Measurements from ENCODE around the gene SMARCAD1.
"Not testable (repeated sequence)": the region's sequence is repeated elsewhere in the genome, so short reads cannot be mapped to it uniquely, and the experiment has no call there.

SMARCAD1 gene

DNA sequence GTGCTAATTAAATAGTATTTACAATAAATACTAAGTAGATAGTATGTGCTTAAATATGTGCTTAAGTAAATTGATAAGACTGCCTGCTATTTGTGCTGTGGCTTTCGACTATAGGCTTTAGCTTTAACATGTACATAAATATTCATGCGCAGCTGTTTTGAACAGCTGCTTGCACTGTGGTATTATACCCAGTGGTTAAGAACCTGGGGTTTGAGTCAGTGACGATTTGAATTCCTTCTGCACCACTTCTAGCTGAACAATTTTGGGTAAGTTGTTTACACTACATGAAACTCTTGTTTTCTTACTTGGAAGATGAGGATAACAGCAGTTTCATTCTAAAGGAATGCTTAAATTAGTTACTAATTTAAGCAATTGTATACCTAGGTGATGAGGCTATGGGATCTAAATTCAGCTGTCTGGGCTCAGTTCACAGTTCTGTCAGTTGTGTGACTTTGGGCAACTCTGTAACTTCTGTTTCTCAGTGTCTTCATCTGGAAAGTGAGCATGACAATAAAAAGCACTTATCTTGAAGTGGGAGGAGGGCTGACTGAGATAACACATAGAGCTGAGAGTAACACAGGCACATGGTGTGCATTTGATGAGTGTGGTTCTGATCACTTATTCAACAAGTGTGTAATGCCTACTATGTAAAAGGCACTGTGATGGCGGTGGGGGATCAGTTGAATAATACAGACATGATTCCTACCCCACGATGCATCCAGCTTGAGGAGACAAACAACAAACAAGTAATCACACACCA is 98.0 kb downstream of the SMARCAD1 start:
- Histone ChIP-seq H3K4me2 (ENCODE audit: low read length) (no peak overlapping the region), H3K9ac (ENCODE audit: low read length) (no peak overlapping the region), H4K91ac (ENCODE audit: low read depth, low read length) (no peak overlapping the region)

DNA sequence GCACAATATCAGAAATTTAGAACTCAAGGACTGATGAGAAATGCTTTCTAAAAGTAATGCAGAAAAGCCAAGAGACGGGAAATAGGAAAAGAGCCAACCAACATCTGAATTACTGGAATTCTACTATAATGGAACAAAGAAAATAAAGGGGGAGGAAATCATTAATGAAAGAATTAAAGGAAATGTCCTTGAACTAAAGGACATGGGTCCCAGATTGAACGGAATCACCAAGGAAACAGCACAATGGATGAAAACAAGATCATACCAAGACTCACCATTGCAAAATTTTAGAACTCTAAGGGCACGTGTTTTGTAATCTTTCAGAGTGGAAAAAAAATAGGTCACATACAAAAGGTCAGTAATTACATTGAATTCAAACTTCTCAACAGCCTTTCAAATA is 99.0 kb downstream of the SMARCAD1 start:
- Histone ChIP-seq H3K14ac (ENCODE audit: low read length) (no peak overlapping the region), H2BK120ac (ENCODE audit: insufficient read depth, low read length, poor library complexity) (no peak overlapping the region), H3K4ac (ENCODE audit: low read depth, low read length) (no peak overlapping the region), H4K8ac (ENCODE audit: low read depth, low read length) (no peak overlapping the region), H3K27ac (ENCODE audit: low read depth, low read length) (no peak overlapping the region), H2BK12ac (ENCODE audit: low read length) (no peak overlapping the region), H3K36me3 (ENCODE audit: control insufficient read depth in 1 of 2, insufficient read depth in 2 of 2, low read length in 2 of 2) (no peaks in the 10 kb centered on the region), H3K18ac (ENCODE audit: low read length) (no peak overlapping the region), H2BK5ac (ENCODE audit: low read depth, low read length, poor library complexity) (no peak overlapping the region), H4K12ac (ENCODE audit: low read depth, low read length) (no peak overlapping the region), H3K23ac (ENCODE audit: low read length) (no peak overlapping the region), H3K79me2 (ENCODE audit: control insufficient read depth, insufficient read depth, low read length, poor library complexity) (no peaks in the 10 kb centered on the region), H3K27me3 (ENCODE audit: insufficient read depth, low read length) (no peaks in the 10 kb centered on the region), H3K4me1 (ENCODE audit: control insufficient read depth in 1 of 2, insufficient read depth in 2 of 2, low read length in 2 of 2) (no peaks in the 10 kb centered on the region), H3K4me3 (ENCODE audit: low read depth, low read length) (no peak overlapping the region), H3K79me1 (ENCODE audit: low read length) (no peaks in the 10 kb centered on the region), H3K9me3 (ENCODE audit: insufficient read depth, low read depth, low read length) (no peaks in the 10 kb centered on the region), H3K9ac (ENCODE audit: low read length) (no peak overlapping the region), H2AFZ (ENCODE audit: insufficient read depth, low read length, poor library complexity) (no peak overlapping the region), H3K4me2 (ENCODE audit: low read length) (no peak overlapping the region), H2AK5ac (ENCODE audit: low read length) (no peak overlapping the region), H4K91ac (ENCODE audit: low read depth, low read length) (no peak overlapping the region)
- no CpG with 5 or more reads among the region's 3 CpGs for WGBS (ENCODE audit: extremely low coverage, insufficient coverage, insufficient read length)
- DNase-seq: peak in 1 of 2 donors; percentile 43

More for the DNA sequence above, 98.0 kb downstream of the SMARCAD1 start:
- Histone ChIP-seq H3K79me2 (ENCODE audit: control insufficient read depth, insufficient read depth, low read length, poor library complexity) (no peaks in the 10 kb centered on the region), H2BK5ac (ENCODE audit: low read depth, low read length, poor library complexity) (no peak overlapping the region), H3K4ac (ENCODE audit: low read depth, low read length) (no peak overlapping the region), H3K14ac (ENCODE audit: low read length) (no peak overlapping the region), H3K4me1 (ENCODE audit: control insufficient read depth in 1 of 2, insufficient read depth in 2 of 2, low read length in 2 of 2) (no peaks in the 10 kb centered on the region), H2BK120ac (ENCODE audit: insufficient read depth, low read length, poor library complexity) (no peak overlapping the region), H3K36me3 (ENCODE audit: control insufficient read depth in 1 of 2, insufficient read depth in 2 of 2, low read length in 2 of 2) (no peaks in the 10 kb centered on the region), H3K27ac (ENCODE audit: low read depth, low read length) (no peak overlapping the region), H3K23ac (ENCODE audit: low read length) (no peak overlapping the region), H3K27me3 (ENCODE audit: insufficient read depth, low read length) (no peaks in the 10 kb centered on the region), H3K4me3 (ENCODE audit: low read depth, low read length) (no peak overlapping the region), H2AFZ (ENCODE audit: insufficient read depth, low read length, poor library complexity) (no peak overlapping the region), H2BK12ac (ENCODE audit: low read length) (no peak overlapping the region), H4K8ac (ENCODE audit: low read depth, low read length) (no peak overlapping the region), H3K9me3 (ENCODE audit: insufficient read depth, low read depth, low read length) (no peaks in the 10 kb centered on the region), H3K18ac (ENCODE audit: low read length) (no peak overlapping the region), H4K12ac (ENCODE audit: low read depth, low read length) (no peak overlapping the region), H3K79me1 (ENCODE audit: low read length) (no peaks in the 10 kb centered on the region), H2AK5ac (ENCODE audit: low read length) (no peak overlapping the region)
- DNase-seq: peak in 1 of 2 donors; percentile 34
- no CpG with 5 or more reads among the region's 5 CpGs for WGBS (ENCODE audit: extremely low coverage, insufficient coverage, insufficient read length)

DNA sequence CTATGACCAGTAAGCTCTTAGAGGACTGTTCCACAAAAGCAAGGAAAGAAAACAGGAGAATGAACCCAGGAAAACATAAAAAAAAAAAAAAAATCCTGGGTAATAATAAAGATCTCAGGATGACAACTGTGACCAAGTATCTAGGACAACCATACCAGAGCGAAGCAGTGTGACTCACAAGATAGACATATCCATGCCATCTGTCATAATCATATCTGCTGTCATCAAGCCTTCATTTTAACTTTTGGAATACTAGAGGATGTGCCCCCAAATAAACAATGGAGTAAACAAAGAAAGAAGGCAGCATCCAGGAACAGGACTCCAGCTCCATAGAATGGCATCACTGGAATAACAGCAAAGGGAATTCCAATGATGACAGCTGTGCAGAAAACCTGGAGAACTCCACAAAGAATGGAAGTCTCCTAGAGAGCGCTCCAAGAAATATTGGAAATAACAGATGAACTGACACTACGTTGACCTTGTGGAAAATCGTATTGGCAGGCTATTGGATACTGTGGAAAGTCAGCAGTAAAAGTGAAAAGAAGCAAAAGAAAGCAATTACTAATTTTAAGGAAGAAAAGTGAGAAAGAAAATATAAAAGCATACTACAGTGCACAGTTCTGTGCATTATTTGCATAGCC is 99.7 kb downstream of the SMARCAD1 start:
- no peak overlapping the region for H2AFZ ChIP-seq (ENCODE audit: insufficient read depth, low read length, poor library complexity)
- no peak overlapping the region for H3K27ac ChIP-seq (ENCODE audit: low read depth, low read length)
- H3K23ac ChIP-seq (ENCODE audit: low read length): no peak overlapping the region
- H3K4me3 ChIP-seq (ENCODE audit: low read depth, low read length): no peak overlapping the region
- H3K4me1 ChIP-seq (ENCODE audit: control insufficient read depth in 1 of 2, insufficient read depth in 2 of 2, low read length in 2 of 2): no peaks in the 10 kb centered on the region
- H2BK5ac ChIP-seq (ENCODE audit: low read depth, low read length, poor library complexity): no peak overlapping the region
- no peak overlapping the region for H4K8ac ChIP-seq (ENCODE audit: low read depth, low read length)
- no peak overlapping the region for H3K14ac ChIP-seq (ENCODE audit: low read length)
- H3K27me3 ChIP-seq (ENCODE audit: insufficient read depth, low read length): no peaks in the 10 kb centered on the region
- H2AK5ac ChIP-seq (ENCODE audit: low read length): no peak overlapping the region
- H4K12ac ChIP-seq (ENCODE audit: low read depth, low read length): no peak overlapping the region
- no peak overlapping the region for H2BK12ac ChIP-seq (ENCODE audit: low read length)
- H3K9me3 ChIP-seq (ENCODE audit: insufficient read depth, low read depth, low read length): no peaks in the 10 kb centered on the region
- no peak overlapping the region for H4K91ac ChIP-seq (ENCODE audit: low read depth, low read length)
- H3K4ac ChIP-seq (ENCODE audit: low read depth, low read length): no peak overlapping the region
- no peak overlapping the region for H3K4me2 ChIP-seq (ENCODE audit: low read length)
- peak; percentile 16 to 60 for DNase-seq
- no peaks in the 10 kb centered on the region for H3K79me2 ChIP-seq (ENCODE audit: control insufficient read depth, insufficient read depth, low read length, poor library complexity)
- H3K9ac ChIP-seq (ENCODE audit: low read length): no peak overlapping the region
- no peak overlapping the region for H3K18ac ChIP-seq (ENCODE audit: low read length)
- no peaks in the 10 kb centered on the region for H3K79me1 ChIP-seq (ENCODE audit: low read length)
- H2BK120ac ChIP-seq (ENCODE audit: insufficient read depth, low read length, poor library complexity): no peak overlapping the region
- H3K36me3 ChIP-seq (ENCODE audit: control insufficient read depth in 1 of 2, insufficient read depth in 2 of 2, low read length in 2 of 2): no peaks in the 10 kb centered on the region
- WGBS (ENCODE audit: extremely low coverage, insufficient coverage, insufficient read length): no CpG with 5 or more reads among the region's 4 CpGs

DNA sequence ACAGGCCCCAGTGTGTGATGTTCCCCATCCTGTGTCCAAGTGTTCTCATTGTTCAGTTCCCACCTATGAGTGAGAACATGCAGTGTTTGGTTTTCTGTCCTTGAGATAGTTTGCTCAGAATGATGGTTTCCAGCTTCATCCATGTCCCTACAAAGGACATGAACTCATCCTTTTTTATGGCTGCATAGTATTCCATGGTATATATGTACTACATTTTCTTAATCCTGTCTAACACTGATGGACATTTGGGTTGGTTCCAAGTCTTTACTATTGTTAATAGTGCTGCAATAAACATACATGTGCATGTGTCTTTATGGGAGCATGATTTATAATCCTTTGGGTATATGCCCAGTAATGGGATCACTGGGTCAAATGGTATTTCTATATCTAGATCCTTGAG is 112.3 kb downstream of the SMARCAD1 start:
- not testable (repeated sequence) for H3K27me3 ChIP-seq (ENCODE audit: insufficient read depth, low read length); H2AK5ac ChIP-seq (ENCODE audit: low read length); H3K36me3 ChIP-seq (ENCODE audit: control insufficient read depth in 1 of 2, insufficient read depth in 2 of 2, low read length in 2 of 2); H3K4me2 ChIP-seq (ENCODE audit: low read length); DNase-seq; H3K9me3 ChIP-seq (ENCODE audit: insufficient read depth, low read depth, low read length); H4K8ac ChIP-seq (ENCODE audit: low read depth, low read length); H2BK12ac ChIP-seq (ENCODE audit: low read length); H2AFZ ChIP-seq (ENCODE audit: insufficient read depth, low read length, poor library complexity); H3K79me2 ChIP-seq (ENCODE audit: control insufficient read depth, insufficient read depth, low read length, poor library complexity); H2BK120ac ChIP-seq (ENCODE audit: insufficient read depth, low read length, poor library complexity); H3K27ac ChIP-seq (ENCODE audit: low read depth, low read length); H3K23ac ChIP-seq (ENCODE audit: low read length); H3K79me1 ChIP-seq (ENCODE audit: low read length); H2BK5ac ChIP-seq (ENCODE audit: low read depth, low read length, poor library complexity); H4K91ac ChIP-seq (ENCODE audit: low read depth, low read length); H3K14ac ChIP-seq (ENCODE audit: low read length); H3K9ac ChIP-seq (ENCODE audit: low read length); H3K4me3 ChIP-seq (ENCODE audit: low read depth, low read length); H3K4ac ChIP-seq (ENCODE audit: low read depth, low read length); H3K4me1 ChIP-seq (ENCODE audit: control insufficient read depth in 1 of 2, insufficient read depth in 2 of 2, low read length in 2 of 2); H4K12ac ChIP-seq (ENCODE audit: low read depth, low read length); H3K18ac ChIP-seq (ENCODE audit: low read length)

Data from trophoblast cell (in vitro differentiated cells and primary cell).